NCI-H2107 (cell line): ENCODE measurements around the gene QSER1.
"Not testable (repeated sequence)": the region's sequence is repeated elsewhere in the genome, so short reads cannot be mapped to it uniquely, and the experiment has no call there.

ENCODE experiments used
- DNase-seq: peaks from one replicate; lab custom pipeline; 2025; lab: John Stamatoyannopoulos, UW

Gene QSER1

GRCh38 chr11:33001281-33001680, 108.7 kb downstream of the QSER1 start:
- DNase-seq = no peak

- no peak for DNase-seq
Measured at GRCh38 chr11:33001751-33002542, 109.3 kb downstream of the QSER1 start.

- DNase-seq = no peak
Measured at GRCh38 chr11:33005175-33005574, 112.6 kb downstream of the QSER1 start.

GRCh38 chr11:33006010-33006409, 113.4 kb downstream of the QSER1 start:
- no peak for DNase-seq

- no peak for DNase-seq
Measured at GRCh38 chr11:33013755-33014154, 121.1 kb downstream of the QSER1 start.

- peak; percentile 69 for DNase-seq
Measured at GRCh38 chr11:33015621-33016551, 123.3 kb downstream of the QSER1 start, which contains the start of gene DEPDC7. Gene DEPDC7 (plus strand): TSS chr11:33015878. CDS start chr11:33015956, 78 bp downstream.

- DNase-seq = no peak
Measured at GRCh38 chr11:33016654-33017053, 124.0 kb downstream of the QSER1 start.

GRCh38 chr11:33017478-33017877, 124.9 kb downstream of the QSER1 start:
- no peak for DNase-seq

- no peak for DNase-seq
Measured at GRCh38 chr11:33017965-33018364, 125.4 kb downstream of the QSER1 start.

GRCh38 chr11:33018840-33019239, 126.2 kb downstream of the QSER1 start:
- DNase-seq = no peak

GRCh38 chr11:33021501-33021900, 128.9 kb downstream of the QSER1 start:
- no peak for DNase-seq

GRCh38 chr11:33021937-33022336, 129.3 kb downstream of the QSER1 start:
- no peak for DNase-seq

- no peak for DNase-seq
Measured at GRCh38 chr11:33025339-33025722, 132.7 kb downstream of the QSER1 start.

GRCh38 chr11:33027233-33027632, 134.6 kb downstream of the QSER1 start:
- DNase-seq = no peak

- DNase-seq = no peak
Measured at GRCh38 chr11:33027846-33028536, 135.4 kb downstream of the QSER1 start.

- DNase-seq = no peak
Measured at GRCh38 chr11:33028537-33028914, 135.9 kb downstream of the QSER1 start.

GRCh38 chr11:33029218-33029617, 136.6 kb downstream of the QSER1 start:
- DNase-seq = not testable (repeated sequence)
